Stimulated activated naive CD8-positive, alpha-beta T cell treated with anti-CD3 and anti-CD28 coated beads, Interleukin-15, Interleukin-2, amounts not matched to agents 100 U/mL and 50 U/mL, for 24 hours (primary cell): ENCODE results near the gene GNAT2.

Experiments used
- ATAC-seq: fragments of 150-1000 bp; cut with Tn5 transposase; one replicate; pipeline ENCODE4 v1.10.0; 2021
- DNase-seq: peaks from one replicate; pipeline ENCODE4 v3.0.0; 2021

Gene GNAT2

DNA sequence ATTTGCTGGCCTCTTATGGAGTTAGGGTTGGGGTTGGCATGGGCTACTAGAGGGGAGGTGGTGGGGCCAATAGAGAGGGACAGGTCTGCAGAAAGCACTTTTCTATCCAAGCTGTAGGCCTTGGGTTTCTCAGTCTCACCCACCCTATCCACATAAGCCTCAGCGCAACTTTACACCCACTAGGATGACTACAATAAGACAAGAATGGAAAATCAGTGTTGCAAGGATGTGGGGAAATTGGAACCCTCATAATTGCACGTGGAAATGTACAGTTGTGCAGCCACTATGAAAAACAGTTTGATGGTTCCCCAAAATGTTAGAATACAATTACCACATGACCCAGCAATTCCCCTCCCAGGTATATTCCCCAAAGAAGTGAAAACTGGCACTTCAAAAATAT lies 22.4 kb upstream of the GNAT2 start:
- DNase-seq (no peak), ATAC-seq (no peak)

DNA sequence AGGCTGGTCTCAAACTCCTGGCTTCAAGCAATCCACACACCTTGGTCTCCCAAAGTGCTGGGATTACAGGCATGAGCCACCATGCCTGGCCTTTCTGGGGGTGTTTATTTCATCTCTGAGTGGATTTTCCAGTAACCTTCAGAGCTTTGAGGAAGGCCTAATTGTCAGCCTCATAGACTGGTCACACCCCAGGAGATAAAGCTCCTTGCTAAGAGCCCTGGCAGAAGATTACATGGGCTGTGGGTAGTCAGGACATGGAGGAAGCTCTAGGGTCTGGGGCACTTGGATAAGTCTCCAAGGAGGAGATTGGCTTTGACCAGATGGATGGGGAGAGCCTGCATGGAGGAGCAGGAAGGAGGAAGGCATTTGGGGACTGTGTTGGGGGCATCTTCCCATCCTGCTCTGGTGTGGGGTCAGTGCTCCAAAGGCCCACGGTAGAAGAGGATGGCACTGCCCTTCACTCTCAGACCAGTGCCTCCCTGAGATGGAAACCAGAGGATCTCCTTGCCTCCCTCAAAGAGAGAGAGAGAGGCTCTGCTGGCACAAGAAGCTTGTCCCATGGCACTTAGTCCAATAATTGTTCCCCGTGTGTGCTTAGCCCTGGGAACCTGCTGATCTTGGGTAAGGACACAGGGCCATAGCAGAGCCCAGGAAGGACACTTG lies 21.8 kb upstream of the GNAT2 start:
- ATAC-seq (no peak), DNase-seq (no peak)

DNA sequence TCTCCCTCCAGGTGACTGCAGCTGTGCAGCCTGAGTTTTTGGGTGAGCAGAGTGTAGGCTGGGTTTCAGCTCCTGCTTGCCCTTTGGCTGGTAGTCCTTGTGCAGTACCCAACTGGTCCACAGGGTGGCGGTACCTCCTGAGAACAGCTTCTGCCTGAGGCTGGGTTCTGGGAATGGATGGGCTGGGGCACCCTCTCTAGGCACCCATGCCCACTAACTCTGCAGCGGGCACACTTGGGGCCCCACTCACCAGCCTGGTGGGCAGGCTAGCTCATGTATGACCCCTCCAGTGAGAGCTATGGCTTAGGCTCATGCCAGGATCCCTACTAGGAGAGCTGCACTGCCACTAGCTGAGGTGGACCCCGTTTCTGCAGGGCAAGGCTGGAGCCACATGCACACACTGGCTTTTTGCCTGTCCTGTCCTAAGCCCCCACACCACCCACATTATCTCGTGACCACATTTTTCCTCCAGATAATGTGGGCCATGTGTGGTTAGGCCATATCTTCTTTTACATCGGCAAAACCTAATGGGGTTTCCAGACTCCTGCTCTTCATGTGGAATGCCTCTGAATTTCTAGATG lies 21.0 kb upstream of the GNAT2 start:
- DNase-seq: peak; percentile 96
- ATAC-seq: peak; percentile 72

DNA sequence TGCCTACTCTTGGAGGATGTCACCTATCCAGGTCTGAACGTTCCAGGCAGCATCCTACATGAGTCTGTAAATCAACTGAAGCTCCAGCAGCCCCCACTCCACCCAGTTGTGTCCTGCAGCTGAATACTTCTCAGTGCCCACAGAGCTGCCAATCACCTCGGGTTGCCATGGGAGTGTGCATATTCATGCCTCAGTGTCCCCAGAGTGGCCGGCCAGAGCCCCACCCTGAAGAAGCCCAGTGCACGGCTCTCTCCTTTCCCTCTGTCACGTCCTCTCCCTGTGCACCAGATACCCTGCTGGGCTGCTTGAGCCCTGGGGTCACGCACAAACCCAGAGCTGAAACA lies 20.4 kb upstream of the GNAT2 start:
- DNase-seq (no peak), ATAC-seq (no peak)

DNA sequence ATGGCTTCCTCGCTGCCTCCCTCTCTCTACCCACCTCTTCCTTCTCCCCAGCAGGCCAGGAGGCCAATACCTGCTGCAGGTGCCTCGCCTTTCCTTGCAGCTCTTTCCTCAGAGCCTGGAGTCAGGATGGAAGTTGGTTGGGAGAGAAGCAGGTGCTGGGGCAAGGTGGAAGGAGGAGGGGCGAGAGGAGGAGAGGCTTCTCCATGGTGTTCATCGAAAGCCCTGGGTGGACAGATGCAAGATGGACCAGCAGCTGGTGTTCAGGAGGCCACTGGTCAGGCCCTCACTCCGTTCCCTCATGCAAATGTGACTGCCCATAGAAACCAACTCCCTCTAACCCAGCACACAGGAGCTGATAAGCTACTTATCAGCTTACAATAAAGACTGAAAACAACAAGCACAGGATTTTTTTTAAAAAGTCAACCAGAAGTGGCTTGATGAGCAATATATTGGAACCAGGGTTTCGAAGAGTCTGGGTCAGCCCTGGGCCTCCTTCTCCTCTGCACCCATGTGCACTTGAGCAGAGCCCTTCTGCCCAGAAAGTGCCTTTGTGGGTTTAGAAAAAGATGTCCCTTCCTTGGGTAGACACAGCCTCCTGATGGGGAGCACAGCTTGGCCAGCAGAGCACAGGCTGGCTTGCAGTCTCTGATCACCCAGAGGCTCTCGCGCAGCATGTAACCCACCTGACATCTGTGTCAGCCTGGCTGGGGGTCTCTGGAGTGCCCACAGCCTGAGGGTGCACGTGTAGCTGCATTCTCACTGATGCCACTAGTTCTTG lies 19.8 kb upstream of the GNAT2 start:
- DNase-seq (no peak), ATAC-seq (no peak)

DNA sequence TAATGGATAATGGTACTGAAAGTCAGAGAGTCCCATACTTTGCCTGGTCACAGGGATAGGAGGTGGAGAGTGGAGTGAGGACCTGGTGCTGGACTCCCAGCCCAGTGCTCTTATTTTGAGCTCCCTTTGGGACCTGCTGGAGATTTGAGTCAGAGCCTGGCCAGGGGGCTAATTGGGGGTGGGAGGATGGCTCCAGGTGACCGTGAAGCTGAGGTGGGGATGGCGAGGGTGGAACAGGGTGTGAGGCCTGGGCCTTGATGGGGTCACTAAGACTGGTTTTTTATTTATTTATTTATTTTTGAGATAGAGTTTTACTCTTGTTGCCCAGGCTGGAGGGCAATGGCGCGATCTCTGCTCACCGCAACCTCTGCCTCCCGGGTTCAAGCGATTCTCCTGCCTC lies 18.0 kb upstream of the GNAT2 start:
- ATAC-seq (no peak), DNase-seq (no peak)

DNA sequence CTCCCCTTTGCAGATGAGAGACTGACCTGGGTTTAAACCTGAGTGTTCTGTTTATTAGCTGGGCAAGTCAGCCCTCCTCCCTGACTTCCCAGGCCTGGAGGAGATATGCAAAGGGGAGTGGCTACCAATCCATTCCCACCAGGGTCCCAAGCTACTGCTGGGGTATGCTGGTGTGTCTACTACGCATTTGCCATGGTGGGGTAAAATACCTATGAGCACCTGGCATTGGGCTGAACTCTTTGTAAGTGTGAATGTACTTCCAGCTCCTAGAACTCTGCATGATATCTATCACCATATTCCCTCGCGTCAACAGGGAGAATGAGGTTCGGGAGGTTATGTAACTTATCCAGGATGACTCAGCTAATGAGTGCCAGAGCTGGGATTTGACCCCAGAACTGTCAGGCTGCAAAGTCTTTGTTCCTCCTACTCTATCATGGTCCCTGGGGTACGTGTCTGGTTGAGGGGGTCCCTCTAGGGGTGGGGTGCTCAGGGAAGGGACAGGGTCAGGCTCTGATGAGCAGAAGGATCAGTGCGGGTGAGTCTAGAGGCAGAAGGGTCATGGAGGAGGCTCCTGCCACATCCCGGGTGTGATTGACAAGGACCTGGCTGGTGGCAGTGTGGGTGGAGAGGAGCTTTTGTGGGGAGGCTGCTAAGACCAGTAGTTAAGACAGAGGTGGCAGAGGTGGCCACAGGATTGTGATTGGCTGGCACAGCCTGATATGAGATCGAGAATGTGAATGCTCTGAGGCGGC lies 17.0 kb upstream of the GNAT2 start:
- ATAC-seq: no peak

DNA sequence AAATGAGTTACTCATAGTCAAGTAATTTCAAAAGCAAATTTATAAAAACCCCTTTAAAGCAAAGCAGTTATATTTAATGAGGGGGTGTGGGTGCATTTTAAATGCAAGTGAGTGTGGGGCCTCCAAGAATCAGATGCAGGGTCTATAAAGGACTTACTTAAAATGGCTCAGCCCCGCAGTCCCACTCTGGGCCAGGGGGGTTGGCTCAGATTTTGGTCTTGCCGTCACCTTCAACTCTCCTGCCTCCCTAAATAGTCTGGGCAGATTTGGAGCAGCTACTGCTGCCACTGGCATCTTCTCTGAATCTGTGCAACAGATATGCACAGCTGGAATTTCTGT lies 16.4 kb upstream of the GNAT2 start:
- DNase-seq: no peak

More for the DNA sequence above, 17.0 kb upstream of the GNAT2 start:
- no peak for DNase-seq

DNA sequence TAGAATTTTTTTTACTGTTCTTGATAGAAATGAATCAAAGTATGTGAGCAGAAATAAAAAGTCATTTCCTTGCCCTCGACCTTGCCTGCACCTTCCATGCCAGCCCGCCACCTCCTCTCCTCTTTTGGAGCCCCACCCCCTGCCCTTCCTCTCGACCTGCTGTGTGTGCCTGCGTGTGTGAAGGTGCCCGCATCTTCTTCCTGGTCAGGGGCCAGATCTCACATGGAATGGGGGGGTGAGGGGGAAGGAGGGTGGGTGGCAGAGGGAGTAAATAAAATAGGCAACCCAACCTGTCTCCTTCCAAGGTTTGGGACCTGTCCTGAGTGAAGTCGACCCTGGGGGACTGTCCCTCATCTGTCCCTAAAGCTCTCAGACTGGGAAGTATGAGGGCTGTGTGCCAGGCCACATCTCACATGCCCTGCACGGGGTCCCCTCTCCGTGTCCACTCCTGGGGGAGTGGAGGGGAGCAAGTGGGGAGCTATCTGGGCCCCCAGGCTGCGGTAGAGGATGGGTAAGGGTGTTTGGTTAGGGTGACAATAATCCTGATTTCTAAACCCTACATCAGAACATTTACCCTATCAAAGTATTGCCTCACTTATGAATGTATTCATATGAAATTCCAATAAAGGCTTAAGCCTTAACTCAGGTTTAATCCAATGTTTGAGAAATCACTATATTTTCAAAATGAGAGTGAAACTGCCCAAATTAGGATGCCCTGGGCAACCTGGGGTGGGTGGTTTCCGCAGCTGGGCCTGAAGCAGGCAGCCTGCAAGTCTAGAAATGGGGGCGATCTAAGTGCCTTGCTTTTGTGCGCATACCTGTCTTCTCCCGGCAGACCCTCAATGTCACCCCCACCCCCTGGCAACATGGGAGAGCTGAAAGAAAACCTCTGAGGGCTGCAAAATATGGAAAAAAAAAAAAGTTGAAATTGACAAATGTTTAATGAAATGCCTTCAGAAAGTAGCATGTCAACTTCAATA lies 15.6 kb upstream of the GNAT2 start:
- ATAC-seq (peak; percentile 17), DNase-seq (no peak)

More for the DNA sequence above, 16.4 kb upstream of the GNAT2 start:
- no peak for ATAC-seq

DNA sequence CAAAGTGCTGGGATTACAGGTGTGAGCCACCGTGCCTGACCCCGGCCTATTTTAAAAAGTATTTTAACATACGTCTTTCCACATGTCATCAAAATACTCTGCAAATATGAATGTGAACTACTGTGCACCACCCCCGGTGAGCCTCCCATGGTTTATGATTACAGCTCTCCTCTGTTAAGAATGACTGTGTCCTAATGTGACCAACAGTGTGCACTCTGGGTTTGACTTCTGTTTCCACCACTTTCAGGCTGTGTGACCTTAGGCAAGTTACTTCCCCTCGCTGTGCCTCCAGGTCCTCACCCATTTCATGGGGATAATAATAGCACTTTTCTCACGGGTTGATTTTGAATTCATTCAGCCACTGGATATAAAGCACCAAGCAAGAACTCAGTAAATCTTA lies 14.9 kb upstream of the GNAT2 start:
- ATAC-seq: no peak
- DNase-seq: no peak

DNA sequence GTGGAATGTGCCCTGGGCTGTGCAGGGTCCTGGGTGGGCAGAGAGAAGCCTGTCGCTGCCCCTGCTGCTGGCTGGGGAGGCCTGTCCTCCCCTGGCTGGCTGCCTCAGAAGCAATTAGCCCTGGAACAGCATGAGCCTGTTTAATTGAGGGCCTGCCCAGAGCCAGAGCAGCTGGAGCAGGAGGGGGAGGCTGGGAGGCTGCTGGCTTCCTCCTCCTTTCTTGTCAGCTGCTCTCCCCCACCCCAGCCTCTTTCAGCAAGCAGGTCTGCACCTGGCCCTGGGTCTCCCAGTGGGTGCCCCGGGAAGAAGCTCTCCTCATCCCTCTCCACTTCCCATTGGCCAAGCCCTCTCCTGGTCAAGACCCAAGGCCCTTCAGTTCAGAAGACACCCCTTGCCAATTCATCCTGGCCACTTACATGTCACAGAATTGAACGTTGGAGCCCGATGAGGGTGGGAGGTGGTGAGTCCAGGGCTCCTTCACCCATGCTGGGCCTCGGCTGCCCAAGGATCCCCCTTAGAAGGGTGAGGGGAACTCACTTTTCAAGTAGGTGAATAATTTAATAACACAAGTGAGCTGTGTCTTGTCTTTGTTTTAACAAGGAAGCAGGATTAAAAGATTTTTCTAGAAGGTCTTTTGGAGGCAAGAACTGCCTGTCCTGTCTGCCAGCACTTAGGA lies 13.4 kb upstream of the GNAT2 start:
- ATAC-seq: no peak
- DNase-seq: no peak

DNA sequence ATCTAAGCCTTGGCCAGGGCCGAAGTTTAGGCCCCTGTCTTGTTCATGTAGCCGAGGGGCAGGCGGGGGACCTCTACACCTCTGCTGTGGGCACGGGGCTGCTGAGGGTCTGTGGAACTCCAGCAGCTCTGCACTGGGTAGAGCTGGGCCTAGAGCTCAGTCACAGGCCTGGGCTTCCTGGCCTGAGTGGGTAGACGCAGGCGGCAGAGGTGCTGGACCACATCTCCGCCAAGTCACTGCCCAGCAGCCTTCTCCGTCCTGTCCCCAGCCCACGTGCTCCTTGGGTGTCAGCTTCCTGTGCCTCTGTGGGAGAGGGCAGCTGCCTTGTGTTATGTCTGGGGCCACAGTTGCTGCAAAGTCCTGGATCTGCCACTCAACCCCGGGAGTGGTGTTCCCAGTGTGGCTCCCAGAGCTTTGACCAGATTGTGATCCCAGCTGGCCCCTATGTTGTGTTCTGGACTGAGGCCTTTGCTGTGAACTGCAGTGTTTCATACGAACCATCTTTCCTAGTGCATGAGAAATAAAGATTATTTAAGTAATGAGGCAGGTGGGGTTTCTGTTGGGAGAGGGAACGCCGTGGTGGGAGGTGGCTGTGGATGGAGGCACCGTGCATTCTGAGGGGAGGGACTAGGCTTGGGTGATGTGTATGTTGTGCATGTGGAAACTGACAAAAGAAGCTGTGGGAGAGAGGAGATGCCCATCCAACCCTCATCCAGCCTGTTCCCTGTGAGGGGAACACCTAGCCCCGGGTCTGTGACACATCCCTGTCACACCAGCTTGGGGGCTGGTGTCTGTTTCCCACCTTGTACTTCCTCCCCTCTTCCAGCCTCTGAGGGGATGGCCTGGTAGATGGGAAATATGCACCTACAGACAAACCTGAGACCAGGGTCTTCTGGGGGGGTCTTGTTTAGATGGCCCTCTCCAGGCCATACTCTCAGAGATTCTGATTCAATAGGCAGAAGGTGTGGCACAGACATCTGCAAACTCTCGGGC lies 12.4 kb upstream of the GNAT2 start:
- DNase-seq (no peak), ATAC-seq (no peak)

DNA sequence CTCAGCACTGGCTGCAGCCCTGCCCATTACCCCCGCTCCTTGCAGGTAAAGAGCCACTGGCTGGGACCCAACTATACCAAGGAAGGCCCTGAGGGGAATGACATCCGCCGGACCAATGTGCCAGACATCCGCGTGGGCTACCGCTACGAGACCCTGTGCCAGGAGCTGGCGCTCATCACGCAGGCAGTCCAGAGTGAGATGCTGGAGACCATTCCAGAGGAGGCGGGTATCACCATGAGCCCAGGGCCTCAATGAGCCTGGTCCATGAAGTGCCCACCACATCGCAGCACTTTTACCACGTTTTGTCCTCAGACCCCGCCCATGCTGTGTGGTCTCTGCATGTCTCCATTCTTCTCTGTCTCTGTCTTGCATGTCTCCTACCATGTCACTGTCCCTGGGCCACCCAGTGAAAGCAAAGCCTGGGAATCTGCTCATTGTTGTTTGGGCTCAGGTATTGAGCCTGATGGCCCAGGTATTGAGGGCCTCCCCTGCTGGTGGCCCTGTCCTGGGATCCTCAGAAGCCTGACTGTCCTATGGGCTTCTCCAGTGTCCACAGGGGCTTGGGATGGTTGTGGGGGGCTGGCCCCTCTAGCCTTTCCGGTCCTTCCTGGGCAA lies 11.6 kb upstream of the GNAT2 start:
- no peak for ATAC-seq

DNA sequence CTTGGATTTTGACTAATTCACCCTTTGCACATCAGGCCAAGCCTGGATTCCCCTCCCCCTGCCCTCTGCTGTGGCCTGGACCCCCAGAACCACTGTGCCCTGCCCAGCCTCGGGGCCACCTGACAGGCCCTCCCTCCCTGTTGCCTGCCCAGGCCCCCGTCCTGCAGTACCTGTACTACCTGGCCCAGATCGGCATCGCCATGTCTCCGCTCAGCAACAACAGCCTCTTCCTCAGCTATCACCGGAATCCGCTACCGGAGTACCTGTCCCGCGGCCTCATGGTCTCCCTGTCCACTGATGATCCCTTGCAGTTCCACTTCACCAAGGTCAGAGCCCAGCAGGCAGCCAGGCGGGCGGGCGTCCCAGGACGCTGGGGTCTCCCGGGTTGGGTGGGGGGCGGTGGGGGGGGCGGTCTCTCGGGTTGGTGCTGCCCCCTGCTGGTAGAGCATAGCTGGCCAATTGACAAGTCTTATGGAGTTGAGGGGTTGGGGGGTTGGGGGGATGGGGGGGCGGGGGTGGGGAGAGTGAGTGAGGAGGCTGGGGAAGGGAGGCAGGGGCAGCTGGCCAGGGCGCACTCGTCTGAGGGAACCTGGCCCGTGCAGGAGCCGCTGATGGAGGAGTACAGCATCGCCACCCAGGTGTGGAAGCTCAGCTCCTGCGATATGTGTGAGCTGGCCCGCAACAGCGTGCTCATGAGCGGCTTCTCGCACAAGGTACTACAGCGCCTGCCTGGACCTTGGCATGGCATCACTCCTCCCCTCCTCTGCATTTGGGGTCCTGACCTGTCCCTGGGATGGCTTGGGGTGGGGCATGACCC lies 10.9 kb upstream of the GNAT2 start:
- DNase-seq (peak; percentile 63), ATAC-seq (no peak)

More for the DNA sequence above, 11.6 kb upstream of the GNAT2 start:
- no peak for DNase-seq

DNA sequence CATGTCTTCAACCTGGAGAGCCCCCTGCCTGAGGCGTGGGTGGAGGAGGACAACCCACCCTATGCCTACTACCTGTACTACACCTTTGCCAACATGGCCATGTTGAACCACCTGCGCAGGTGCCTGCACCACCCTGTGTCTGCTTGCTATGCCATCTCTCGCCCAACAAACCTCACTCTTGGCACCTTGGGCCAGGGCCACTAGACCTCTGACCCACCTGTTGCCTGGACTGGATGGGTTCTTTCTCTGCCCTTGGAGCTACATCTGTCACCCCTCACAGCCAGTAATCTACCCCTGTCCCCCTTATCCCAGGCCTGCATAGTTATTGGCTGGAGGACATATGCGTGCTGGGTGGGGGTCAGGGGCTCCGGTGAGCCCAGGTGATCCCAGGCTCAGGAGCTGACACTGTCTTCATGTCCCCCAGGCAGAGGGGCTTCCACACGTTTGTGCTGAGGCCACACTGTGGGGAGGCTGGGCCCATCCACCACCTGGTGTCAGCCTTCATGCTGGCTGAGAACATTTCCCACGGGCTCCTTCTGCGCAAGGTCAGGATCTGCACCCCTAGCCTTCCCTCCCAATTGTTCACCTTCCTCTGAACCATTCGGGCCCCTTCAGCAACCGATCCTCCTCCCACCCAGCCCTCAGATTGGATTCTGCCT lies 10.1 kb upstream of the GNAT2 start:
- ATAC-seq (no peak), DNase-seq (no peak)

DNA sequence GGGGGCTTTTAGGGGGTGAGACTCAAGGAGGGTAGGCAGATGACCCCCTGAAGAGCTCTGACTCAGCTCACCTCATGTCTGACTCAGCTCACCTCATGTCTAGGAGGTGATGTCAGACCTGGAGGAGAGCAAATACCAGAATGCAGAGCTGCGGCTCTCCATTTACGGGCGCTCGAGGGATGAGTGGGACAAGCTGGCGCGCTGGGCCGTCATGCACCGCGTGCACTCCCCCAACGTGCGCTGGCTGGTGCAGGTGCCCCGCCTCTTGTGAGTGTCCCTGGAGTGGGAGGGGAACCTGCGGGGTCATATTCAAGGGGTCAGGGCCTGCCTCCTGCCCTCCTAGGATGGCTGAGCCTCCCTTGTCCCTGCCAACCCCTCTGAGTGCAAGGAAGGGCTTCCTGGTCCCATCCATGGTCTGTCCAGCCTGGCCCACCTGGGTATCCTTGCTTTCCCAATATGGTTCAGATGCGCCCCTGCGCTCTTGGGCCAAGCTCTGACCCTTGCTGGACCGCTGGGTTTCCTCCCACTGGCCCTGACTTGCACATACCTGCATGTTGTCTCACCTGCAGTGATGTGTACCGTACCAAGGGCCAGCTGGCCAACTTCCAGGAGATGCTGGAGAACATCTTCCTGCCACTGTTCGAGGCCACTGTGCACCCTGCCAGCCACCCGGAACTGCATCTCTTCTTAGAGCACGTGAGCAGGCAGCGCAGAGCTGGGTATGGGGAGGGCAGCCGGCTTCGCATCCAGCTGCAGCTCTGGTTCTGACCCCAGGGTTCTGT lies 9.3 kb upstream of the GNAT2 start:
- DNase-seq: no peak
- no peak for ATAC-seq

DNA sequence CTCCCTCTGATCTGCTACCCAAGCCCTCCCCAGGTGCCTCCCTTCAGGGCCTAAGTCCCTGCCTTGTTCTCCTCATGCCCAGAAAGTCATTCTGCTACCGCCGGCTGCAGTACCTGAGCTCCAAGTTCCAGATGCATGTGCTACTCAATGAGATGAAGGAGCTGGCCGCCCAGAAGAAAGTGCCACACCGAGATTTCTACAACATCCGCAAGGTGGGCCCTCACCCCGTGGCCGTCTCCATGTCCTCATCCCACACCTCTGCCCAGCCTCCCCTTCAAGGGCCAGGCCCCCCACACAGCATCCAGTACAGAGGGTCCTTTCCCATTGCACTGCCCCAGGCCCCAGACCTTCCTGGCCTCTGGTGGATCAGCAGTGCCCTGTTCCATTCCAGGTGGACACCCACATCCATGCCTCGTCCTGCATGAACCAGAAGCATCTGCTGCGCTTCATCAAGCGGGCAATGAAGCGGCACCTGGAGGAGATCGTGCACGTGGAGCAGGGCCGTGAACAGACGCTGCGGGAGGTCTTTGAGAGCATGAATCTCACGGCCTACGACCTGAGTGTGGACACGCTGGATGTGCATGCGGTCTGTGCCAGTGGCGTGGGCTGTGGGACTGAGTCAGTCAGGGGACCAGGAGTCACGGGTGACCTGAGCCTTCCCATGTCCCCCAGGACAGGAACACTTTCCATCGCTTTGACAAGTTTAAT lies 8.4 kb upstream of the GNAT2 start:
- ATAC-seq (no peak), DNase-seq (no peak)
